ENCODE data around the gene CTNNA1.

Gene CTNNA1

GRCh38 chr5:138733509-138733908 is 19.7 kb upstream of the CTNNA1 start:
- TF ChIP-seq CTCF (conservative IDR thresholded peaks at IDR 0.05; ENCODE audit: control insufficient read depth, insufficient read depth, low read depth, low read length) = no peak
- DNase-seq (ENCODE audit: low read depth) = no peak
- H3K4me3 ChIP-seq (ENCODE audit: control insufficient read depth, low read depth, low read length) = no peak overlapping the region

- DNase-seq (ENCODE audit: low read depth) = no peak
- no peak overlapping the region for H3K4me3 ChIP-seq (ENCODE audit: control insufficient read depth, low read depth, low read length)
- TF ChIP-seq CTCF (conservative IDR thresholded peaks at IDR 0.05; ENCODE audit: control insufficient read depth, insufficient read depth, low read depth, low read length) = no peak
Measured at GRCh38 chr5:138736293-138736692, 16.9 kb upstream of the CTNNA1 start.

- no peak overlapping the region for H3K4me3 ChIP-seq (ENCODE audit: control insufficient read depth, low read depth, low read length)
- no peak for DNase-seq (ENCODE audit: low read depth)
- no peak for TF ChIP-seq CTCF (conservative IDR thresholded peaks at IDR 0.05; ENCODE audit: control insufficient read depth, insufficient read depth, low read depth, low read length)
Measured at GRCh38 chr5:138737494-138738265, 15.5 kb upstream of the CTNNA1 start.

- no peak for DNase-seq (ENCODE audit: low read depth)
- TF ChIP-seq CTCF (conservative IDR thresholded peaks at IDR 0.05; ENCODE audit: control insufficient read depth, insufficient read depth, low read depth, low read length) = no peak
- no peak overlapping the region for H3K4me3 ChIP-seq (ENCODE audit: control insufficient read depth, low read depth, low read length)
Measured at GRCh38 chr5:138738399-138738798, 14.8 kb upstream of the CTNNA1 start.

- no peak for TF ChIP-seq CTCF (conservative IDR thresholded peaks at IDR 0.05; ENCODE audit: control insufficient read depth, insufficient read depth, low read depth, low read length)
- no peak for DNase-seq (ENCODE audit: low read depth)
- no peak overlapping the region for H3K4me3 ChIP-seq (ENCODE audit: control insufficient read depth, low read depth, low read length)
Measured at GRCh38 chr5:138739938-138740337, 13.3 kb upstream of the CTNNA1 start.

- no peak overlapping the region for H3K4me3 ChIP-seq (ENCODE audit: control insufficient read depth, low read depth, low read length)
- no peak for DNase-seq (ENCODE audit: low read depth)
- no peak for TF ChIP-seq CTCF (conservative IDR thresholded peaks at IDR 0.05; ENCODE audit: control insufficient read depth, insufficient read depth, low read depth, low read length)
Measured at GRCh38 chr5:138743484-138743883, 9.7 kb upstream of the CTNNA1 start.

All from fibroblast of mammary gland (primary cell).